IPS DF 19.7 (cell line): Measurements from ENCODE around the gene TRAF7.
"Not testable (repeated sequence)": the region's sequence is repeated elsewhere in the genome, so short reads cannot be mapped to it uniquely, and the experiment has no call there.

ENCODE experiments used
- DNase-seq: peaks from one replicate; pipeline ENCODE4 v3.0.0-alpha.2; 2013; ENCODE audit warnings: low read depth, low spot score

The TRAF7 gene

DNA sequence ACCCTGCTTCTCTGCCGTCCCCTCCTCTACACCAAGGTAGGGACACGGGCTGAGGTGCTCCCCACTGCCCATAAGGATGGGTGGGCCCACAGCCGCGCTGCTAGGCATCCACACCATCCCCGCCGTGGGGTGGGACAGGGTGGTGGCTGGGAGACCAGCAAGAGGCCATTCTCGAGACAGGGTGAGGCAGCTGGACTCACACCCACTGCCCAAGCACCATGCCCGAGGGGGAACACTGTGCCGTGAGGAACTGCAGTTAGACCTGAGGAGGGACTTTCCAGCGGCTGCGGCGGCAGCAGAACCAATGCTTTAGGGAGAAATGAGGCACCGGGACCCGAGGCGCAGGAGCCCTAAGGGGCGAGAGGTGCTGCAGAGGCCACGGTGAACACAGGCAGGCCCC lies 33.2 kb upstream of the TRAF7 start:
- no peak for DNase-seq

DNA sequence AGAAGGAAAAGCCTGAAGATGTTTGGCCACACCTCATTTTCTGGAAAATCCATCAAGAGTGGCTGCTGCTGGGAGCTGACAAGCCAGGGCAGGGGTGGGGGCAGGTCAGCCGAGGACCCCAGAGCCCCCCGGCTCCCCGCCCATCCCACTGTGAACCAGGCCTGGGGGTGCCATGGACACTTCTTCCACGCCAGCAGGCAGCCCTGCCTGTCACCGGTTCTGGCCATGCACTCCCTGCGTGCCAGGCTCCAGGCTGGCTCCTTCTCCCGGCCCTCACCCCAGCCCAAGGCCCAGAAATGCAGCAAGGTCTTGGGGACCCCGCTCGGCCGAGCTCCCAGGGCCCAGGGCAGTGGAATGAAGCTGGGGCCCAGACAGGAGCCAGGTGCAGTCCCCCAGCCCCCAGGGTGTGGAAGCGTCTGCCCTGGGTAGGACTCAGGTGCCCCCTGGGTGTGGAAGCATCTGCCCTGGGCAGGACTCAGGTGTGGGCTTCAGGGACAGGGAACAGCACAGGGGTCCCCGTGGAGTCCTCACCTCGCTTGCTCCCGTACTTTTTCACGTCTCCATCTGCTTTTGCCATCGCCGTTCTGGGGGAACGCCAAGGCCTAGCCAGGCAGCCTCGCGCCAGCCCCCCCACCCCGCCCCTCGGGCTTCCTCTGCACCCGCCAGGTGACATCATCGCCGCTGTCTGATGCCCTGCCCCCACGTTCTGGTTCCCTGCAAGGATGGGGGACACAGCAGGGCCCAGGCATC lies 32.5 kb upstream of the TRAF7 start:
- not testable (repeated sequence) for DNase-seq

DNA sequence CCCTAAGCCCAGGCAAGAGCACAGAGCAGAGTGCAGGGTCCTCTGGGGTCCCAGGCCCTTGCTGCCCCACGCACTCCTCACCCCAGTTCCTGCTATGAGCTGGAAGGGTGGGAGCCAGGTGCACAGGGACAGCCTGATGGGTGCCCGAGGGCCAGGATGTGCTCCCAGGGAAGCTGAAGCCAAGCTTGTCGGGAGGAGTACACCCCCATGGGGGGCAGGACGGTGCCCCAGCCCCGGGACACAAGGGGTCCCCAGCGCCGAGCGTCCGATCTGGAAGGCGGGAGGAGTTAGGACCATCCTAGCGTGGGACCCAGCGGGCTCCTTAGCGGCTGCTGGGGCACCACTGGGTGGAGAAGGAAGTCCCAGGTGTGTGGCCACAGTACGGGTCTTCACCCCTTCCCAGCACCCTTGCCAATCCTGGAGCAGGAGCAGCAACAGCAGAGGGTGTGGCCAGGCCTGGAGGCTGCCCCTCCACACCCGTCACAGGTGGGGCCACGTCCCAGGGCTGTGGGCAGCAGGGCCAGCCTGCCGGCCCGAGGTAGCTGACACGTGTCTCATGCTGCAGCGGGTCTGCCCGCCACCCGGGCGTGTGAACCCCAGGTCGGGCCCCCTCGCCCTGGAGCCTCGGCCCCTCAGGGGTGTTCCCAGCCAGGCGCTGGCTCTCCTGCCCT lies 31.7 kb upstream of the TRAF7 start:
- DNase-seq = not testable (repeated sequence)

DNA sequence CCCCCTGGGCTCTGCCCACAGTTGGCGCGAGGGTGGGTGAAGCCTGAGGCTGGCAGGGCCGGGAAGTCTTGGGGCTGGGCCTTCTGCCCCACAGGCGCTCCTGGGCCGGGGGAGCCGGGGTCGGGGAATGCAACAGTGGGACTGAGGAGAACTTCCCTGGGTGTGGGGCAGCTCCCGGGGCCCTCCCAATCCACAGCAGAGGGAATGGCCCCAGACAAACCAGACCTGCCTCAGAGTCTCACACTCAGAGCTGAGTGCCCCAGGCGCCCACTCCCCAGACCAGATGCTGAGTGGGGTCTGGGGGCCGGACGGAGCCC lies 31.2 kb upstream of the TRAF7 start:
- not testable (repeated sequence) for DNase-seq

DNA sequence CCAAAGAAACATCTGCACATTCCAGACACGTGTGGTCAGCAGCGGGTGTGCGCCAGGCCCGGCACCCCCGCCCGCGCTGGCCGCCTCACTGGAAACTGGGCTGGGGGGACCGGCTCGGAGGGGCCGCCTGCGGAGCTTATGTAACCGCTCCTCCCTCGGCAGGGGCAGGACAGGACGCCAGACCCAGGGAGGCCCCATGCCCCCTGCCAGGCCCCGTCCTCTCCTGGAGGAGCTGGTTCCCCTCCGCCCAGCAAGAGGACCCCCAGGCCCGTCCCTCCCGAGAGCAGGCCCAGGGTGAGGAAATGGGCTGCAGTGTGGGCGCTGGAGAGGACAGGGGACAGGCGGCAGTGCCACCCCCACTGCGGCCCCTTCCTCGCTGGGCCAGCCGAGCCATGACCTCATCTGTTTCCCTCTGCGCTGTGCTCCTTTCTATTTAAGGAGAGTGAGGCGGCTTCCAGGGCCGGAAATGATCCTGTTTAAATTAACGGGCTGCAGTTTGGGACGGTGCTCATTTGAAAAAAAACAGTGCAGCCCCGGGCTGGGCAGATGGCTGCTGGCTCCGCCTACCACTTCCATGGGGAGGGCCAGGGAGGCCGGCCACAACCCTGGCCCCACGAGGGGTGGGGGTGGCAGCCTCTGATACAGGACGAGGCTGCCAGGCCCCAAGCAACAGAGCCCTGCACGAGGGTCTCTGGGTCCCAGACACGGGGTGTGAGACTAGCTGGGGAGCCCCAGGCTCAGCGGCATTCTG lies 30.7 kb upstream of the TRAF7 start:
- DNase-seq = not testable (repeated sequence)

DNA sequence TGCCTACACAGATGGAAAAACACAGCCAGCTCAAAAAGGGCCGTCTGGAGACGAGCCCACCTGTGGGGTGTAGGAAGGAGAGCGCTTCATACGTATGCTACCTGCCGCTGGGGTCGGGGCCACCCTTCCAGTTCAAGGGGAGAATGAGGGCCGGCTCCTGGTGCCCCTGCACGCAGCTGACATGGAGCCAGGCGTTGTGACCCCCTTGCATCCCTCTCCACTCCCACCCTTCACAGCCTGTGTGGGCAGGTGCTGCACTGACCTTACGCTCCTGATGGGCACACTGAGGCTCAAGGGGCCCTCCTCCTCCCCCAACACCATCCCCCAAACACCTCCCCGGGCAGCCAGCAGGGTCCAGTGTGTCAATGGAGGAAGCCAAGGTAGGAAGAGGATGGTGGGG lies 30.0 kb upstream of the TRAF7 start:
- DNase-seq = not testable (repeated sequence)

DNA sequence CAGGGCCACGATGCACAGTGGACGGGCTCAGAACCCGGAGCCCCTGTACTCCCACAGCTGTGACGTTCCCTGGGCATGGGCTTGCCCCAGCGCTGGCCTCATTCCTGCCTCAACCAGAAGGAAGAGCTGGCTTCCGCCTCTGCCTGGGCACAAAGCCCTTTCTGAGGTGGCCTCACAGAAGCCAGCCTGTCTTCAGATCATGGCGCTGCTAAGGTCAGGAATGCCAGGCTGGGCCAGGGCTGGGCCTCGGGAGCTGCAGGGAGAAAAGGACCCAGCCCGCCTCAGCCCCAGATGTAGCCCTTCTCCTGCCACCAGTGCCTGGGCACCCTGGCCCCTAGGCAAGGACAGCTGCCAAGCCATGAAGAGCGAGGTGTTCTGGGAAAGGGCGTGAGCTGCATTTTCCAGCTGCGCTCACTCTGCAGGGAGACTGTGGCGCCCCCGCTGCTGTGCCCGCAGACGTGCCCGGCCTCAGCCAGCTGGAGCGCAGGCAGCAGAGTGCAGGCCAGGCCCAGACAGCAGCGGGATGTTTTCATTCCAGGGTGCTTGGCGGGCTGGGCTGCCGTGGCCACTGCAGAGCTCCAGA lies 29.3 kb upstream of the TRAF7 start:
- DNase-seq = not testable (repeated sequence)

- not testable (repeated sequence) for DNase-seq
These were observed 28.5 kb upstream of the TRAF7 start for GRCh38 chr16:2126928-2127556.

DNA sequence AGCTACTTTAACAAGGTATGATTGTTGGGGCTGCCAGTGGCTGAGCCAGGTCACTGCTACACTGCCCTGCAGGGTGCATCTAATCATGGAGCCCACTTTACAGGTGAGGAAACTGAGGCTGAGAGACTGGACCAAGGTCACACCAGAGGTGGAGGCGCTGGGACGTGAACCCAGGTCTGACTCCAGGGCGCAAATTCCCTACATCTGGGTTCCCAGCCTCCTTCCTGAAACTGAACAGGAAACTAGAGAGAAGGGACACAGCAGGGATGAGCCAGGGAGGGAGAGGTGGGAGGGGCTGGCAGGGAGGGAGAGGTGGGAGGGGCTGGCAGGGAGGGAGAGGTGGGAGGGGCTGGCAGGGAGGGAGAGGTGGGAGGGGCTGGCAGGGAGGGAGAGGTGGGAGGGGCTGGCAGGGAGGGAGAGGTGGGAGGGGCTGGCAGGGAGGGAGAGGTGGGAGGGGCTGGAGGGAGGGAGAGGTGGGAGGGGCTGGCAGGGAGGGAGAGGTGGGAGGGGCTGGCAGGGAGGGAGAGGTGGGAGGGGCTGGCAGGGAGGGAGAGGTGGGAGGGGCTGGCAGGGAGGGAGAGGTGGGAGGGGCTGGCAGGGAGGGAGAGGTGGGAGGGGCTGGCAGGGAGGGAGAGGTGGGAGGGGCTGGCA lies 27.8 kb upstream of the TRAF7 start:
- not testable (repeated sequence) for DNase-seq

- DNase-seq = not testable (repeated sequence)
These were observed 26.3 kb upstream of the TRAF7 start for GRCh38 chr16:2129251-2129650.

DNA sequence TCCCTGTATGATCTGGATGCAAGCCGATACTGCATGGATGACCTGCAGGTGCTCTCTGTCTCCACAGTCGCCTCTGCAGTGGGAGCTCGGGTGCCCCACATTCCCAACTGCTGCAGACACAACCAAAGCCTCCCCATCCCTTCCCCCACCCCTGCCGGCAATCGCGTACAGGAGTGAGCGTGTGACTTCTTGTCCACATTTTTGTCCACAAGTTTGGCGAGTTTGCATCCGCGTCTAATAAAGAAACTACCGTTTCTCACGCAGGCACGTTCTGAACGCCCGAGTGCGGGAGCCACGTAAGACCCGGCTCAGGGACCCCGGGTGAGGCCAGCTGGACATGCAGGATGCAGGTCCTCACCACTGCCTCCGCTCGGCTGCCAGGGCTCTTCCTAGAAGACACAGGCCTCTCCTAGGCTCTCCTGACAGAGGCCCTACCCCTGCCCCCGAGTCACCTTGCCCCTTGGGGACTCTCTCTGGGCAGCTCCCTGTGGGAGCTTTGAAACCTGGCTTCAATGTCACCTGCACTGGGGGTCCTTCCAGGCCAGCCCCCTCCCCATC lies 25.6 kb upstream of the TRAF7 start:
- not testable (repeated sequence) for DNase-seq

- not testable (repeated sequence) for DNase-seq
These were observed 21.8 kb upstream of the TRAF7 start for GRCh38 chr16:2133797-2134196.

DNA sequence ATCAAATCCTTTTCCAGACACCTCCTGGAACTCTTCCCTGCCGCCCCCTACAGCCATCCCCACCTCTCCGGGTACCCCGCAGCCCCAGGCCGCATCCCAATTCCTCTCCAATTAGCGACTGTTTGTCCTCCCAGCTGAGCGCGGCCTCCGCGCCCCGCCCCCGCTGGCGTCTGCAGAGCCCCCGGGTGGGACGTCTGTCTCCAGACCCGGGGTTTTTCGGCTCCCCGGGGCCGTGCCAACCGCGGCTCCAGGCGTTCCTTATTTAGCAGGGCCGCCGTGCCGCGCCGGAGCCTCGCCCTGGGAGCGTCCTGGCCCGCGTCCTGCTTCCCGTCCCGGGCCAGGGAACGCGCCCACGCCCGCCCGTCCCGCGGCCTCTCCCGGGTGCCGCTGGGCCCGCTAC lies 20.5 kb upstream of the TRAF7 start:
- DNase-seq = not testable (repeated sequence)

- DNase-seq = not testable (repeated sequence)
These were observed 19.7 kb upstream of the TRAF7 start, which contains the start of gene PKD1 for GRCh38 chr16:2135770-2136490. Gene PKD1, minus strand, starts transcription at chr16:2135898. Its CDS starts 209 bp downstream, at chr16:2135689.

DNA sequence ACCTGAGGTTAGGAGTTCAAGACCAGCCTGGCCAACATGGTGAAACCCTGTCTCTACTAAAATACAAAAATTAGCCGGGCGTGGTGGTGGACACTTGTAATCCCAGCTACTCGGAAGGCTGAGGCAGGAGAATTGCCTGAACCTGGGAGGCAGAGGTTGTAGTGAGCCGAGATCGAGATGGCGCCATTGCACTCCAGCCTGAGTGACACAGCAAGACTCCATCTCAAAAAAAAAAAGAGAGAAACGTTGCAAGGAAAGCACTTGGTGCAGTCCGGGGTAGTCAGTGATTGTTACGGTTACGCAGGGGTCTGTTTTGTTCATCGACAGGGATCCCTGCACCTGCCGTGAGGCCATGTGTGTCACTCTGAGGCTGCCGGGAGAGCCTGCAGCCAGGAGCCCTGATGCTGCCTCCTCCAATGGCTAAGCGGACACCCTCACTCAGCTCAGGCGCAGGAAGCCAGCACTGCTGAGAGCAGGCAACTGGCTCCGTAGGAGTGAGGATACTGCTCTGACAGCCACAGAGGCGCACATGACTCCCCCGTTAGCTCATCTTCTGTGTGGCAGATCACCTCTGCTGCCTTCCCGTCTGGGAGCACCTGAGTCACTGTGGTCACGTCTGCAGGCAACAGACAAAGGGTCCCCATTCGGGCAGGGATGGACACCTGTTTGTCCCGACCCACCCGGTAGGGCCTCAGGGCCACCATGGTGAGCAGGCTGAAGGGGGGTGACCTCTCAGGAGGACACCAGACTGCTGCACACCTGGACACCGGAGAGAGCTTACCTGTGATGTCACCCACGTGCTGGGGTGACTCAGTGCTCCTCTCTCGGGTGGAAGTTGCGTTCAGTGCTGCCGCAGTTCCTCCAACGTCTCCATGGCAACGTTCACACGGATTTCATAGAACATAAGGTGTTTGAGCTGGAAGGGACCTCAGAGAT lies 12.4 kb upstream of the TRAF7 start:
- no peak for DNase-seq

GRCh38 chr16:2143878-2144485 lies 11.6 kb upstream of the TRAF7 start:
- no peak for DNase-seq

DNA sequence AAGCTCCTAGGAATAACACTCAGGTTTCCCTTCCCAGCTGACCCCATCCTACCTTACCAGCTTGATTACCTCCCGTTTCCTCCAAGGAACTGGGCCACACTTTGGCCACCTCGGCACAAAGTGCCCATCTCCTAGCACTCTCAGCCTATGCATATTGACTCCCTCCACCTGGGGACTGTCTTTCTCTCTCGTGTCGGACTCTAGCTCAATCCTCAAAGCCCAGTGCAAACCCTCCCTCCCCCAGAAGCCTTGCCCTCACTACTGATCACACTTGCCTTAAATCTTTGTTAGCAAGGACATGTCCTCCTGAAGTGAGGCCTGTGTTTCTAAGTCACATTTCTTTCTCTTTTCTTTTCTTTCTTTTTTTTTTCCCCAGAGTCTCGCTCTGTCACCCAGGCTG lies 9.7 kb upstream of the TRAF7 start:
- DNase-seq = no peak

DNA sequence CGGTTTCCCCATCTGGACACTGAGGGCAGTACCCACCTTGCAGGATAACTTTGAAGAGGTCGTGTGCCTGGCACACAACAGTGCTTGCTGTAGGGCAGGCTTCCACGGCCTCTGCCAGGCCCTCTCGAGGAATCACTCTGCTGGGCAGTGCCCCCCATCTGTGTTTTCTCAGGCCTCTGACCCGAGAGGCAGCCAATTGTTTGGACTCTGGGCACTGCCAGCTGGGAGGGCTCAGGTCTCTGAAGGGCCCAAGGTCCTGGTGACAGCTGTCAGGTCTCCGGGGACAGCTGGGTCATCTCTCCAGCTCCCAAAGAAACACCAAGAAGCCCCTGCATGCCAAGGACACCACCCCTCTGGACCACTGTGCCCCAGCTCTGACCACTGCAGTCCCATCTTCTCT lies 8.2 kb upstream of the TRAF7 start:
- DNase-seq = no peak
